SK-N-SH (cell line): ENCODE data around the gene ZNF445. TPM values are rescaled to one million over a fixed set of nuclear protein-coding genes. Genes with fewer than 3 reads are reported as not detected.

Experiments
- CTCF ChIA-PET: fragments of 300-600, 350-600 bp; formaldehyde crosslinking; extraction: SDS; loops from one replicate; lab custom pipeline; 2021; lab: Yijun Ruan, JAX
- POLR2A ChIA-PET: fragments of 350-600 bp; sonication (Branson Sonifier 250); formaldehyde crosslinking; extraction: SDS; loops from one replicate; lab custom pipeline; 2020; ENCODE audit warnings: antibody characterized with exemption, inconsistent platforms; lab: Yijun Ruan, JAX
- DNase-seq: peaks from one replicate; pipeline ENCODE4 v3.0.0; 2012
- H2AFZ ChIP-seq: fragments of 200-600 bp; sonication (generic); 2 replicates; pipeline ENCODE4 v1.8.1; 2016; ENCODE audit warnings: antibody characterized with exemption, mild to moderate bottlenecking, low read depth
- H3F3A ChIP-seq: fragments of 200-600 bp; sonication (generic); replicated peaks from 2 replicates; pipeline ENCODE3; 2016; ENCODE audit warnings: antibody characterized with exemption, mild to moderate bottlenecking; ENCODE audit not compliant: insufficient read depth
- H3K27ac ChIP-seq, 2 experiments: fragments of 200-500 bp in 1 of 2; fragments of 200-600 bp in 1 of 2; sonication (Bioruptor generic) in 1 of 2; sonication (generic), shearing (Covaris generic) in 1 of 2; 2 replicates each; pipeline versions ENCODE4 v1.5.1 to v1.6.1; 2014 to 2016; ENCODE audit warnings: low read depth in 2 of 2, inconsistent platforms in 1 of 2, low read length in 1 of 2, mild to moderate bottlenecking in 1 of 2, mixed read lengths in 1 of 2
- H3K27me3 ChIP-seq: fragments of 200-600 bp; sonication (generic), shearing (Covaris generic); 2 replicates; pipeline ENCODE4 v1.6.1; 2016; ENCODE audit warnings: mixed run types; ENCODE audit not compliant: insufficient read depth
- H3K36me3 ChIP-seq, 2 experiments: fragments of 200-500 bp in 1 of 2; fragments of 200-600 bp in 1 of 2; sonication (Bioruptor generic) in 1 of 2; sonication (generic) in 1 of 2; replicated peaks in 1 of 2; 2 replicates each; pipeline versions ENCODE3 to v1.5.1; 2014 to 2016; ENCODE audit warnings: low read length in 1 of 2, mild to moderate bottlenecking in 1 of 2; ENCODE audit not compliant: insufficient read depth in 2 of 2, control insufficient read depth in 1 of 2
- H3K4me1 ChIP-seq, 2 experiments: fragments of 200-500 bp in 1 of 2; fragments of 200-600 bp in 1 of 2; sonication (Bioruptor generic) in 1 of 2; sonication (generic), shearing (Covaris generic) in 1 of 2; 2 replicates each; pipeline versions ENCODE4 v1.5.1 to v1.6.1; 2014 to 2016; ENCODE audit warnings: low read depth in 1 of 2, low read length in 1 of 2, mixed run types in 1 of 2; ENCODE audit not compliant: insufficient read depth in 2 of 2, control insufficient read depth in 1 of 2
- H3K4me2 ChIP-seq: fragments of 200-600 bp; sonication (generic), shearing (Covaris generic); 2 replicates; pipeline ENCODE4 v1.6.1; 2017; ENCODE audit warnings: mixed run types
- H3K4me3 ChIP-seq, 2 experiments: fragments of 200-500 bp in 1 of 2; fragments of 200-600 bp in 1 of 2; sonication (Bioruptor generic) in 1 of 2; sonication (generic), shearing (Covaris generic) in 1 of 2; 2 replicates each; pipeline versions ENCODE4 v1.5.1 to v1.8.1; 2014 to 2016; ENCODE audit warnings: low read depth in 2 of 2, inconsistent platforms in 1 of 2, low read length in 1 of 2, mild to moderate bottlenecking in 1 of 2, mixed read lengths in 1 of 2, moderate library complexity in 1 of 2
- H3K79me2 ChIP-seq: fragments of 200-600 bp; sonication (generic); 2 replicates; pipeline ENCODE4 v1.8.1; 2017; ENCODE audit warnings: mild to moderate bottlenecking; ENCODE audit not compliant: insufficient read depth
- H3K9ac ChIP-seq: fragments of 200-600 bp; sonication (generic); 2 replicates; pipeline ENCODE4 v1.6.1; 2017; ENCODE audit warnings: mixed run types
- H3K9me2 ChIP-seq: fragments of 200-600 bp; sonication (generic); 2 replicates; pipeline ENCODE4 v1.6.1; 2017; ENCODE audit warnings: mixed run types
- H3K9me3 ChIP-seq: fragments of 200-600 bp; sonication (generic); 2 replicates; pipeline ENCODE4 v1.6.1; 2017; ENCODE audit warnings: mixed run types, mild to moderate bottlenecking, moderate library complexity
- H4K20me1 ChIP-seq: fragments of 200-600 bp; sonication (generic); 2 replicates; pipeline ENCODE4 v1.6.1; 2017; ENCODE audit warnings: mild to moderate bottlenecking, mixed run types; ENCODE audit not compliant: insufficient read depth
- EP300 ChIP-seq, 2 experiments: IDR thresholded peaks; 2 replicates each; pipeline versions ENCODE4 v1.4.0 to v1.6.1; 2012; ENCODE audit warnings: borderline replicate concordance in 1 of 2, low read depth in 1 of 2, low read length in 1 of 2
- FOXJ3 ChIP-seq: sonication (generic); formaldehyde crosslinking; IDR thresholded peaks from 2 replicates; pipeline ENCODE4 v1.5.1; 2020; ENCODE audit warnings: mild to moderate bottlenecking, missing genetic modification reagents
- FOXM1 ChIP-seq: IDR thresholded peaks from 2 replicates; pipeline ENCODE4 v1.4.0; 2012; ENCODE audit warnings: low read depth, mild to moderate bottlenecking
- GABPA ChIP-seq: IDR thresholded peaks from 2 replicates; pipeline ENCODE4 v1.4.0; 2012; ENCODE audit warnings: low read depth, mild to moderate bottlenecking
- GATA2 ChIP-seq: sonication (generic); formaldehyde crosslinking; IDR thresholded peaks from 2 replicates; pipeline ENCODE4 v1.5.0; 2020; ENCODE audit warnings: mild to moderate bottlenecking, missing genetic modification reagents
- MAX ChIP-seq: IDR thresholded peaks from 2 replicates; pipeline ENCODE4 v1.4.0; 2012; ENCODE audit warnings: low read depth
- MEF2A ChIP-seq: IDR thresholded peaks from 2 replicates; pipeline ENCODE4 v1.4.0; 2012; ENCODE audit warnings: low read depth, borderline replicate concordance
- NRF1 ChIP-seq: IDR thresholded peaks from 2 replicates; pipeline ENCODE4 v1.6.1; 2012; ENCODE audit warnings: low read depth, mild to moderate bottlenecking, low read length
- POLR2AphosphoS5 ChIP-seq: IDR thresholded peaks from 2 replicates; pipeline ENCODE4 v1.6.1; 2012; ENCODE audit warnings: low read depth, low read length
- RCOR1 ChIP-seq: fragments of 150-350 bp; IDR thresholded peaks from 2 replicates; pipeline ENCODE4 v1.6.1; 2017; ENCODE audit warnings: antibody characterized with exemption, low read length
- RFX5 ChIP-seq: IDR thresholded peaks from 2 replicates; pipeline ENCODE4 v1.6.1; 2012; ENCODE audit warnings: mild to moderate bottlenecking, improper control_type of control experiment, low read length
- SMC3 ChIP-seq: IDR thresholded peaks from 2 replicates; pipeline ENCODE4 v1.6.1; 2012; ENCODE audit warnings: low read depth, low read length, improper control_type of control experiment
- TAF1 ChIP-seq: IDR thresholded peaks from 2 replicates; pipeline ENCODE4 v1.6.1; 2012; ENCODE audit warnings: low read depth, mild to moderate bottlenecking, low read length, moderate library complexity, borderline replicate concordance
- TEAD4 ChIP-seq: IDR thresholded peaks from 2 replicates; pipeline ENCODE4 v1.4.0; 2012; ENCODE audit warnings: mild to moderate bottlenecking, borderline replicate concordance; ENCODE audit not compliant: insufficient read depth
- YY1 ChIP-seq: IDR thresholded peaks from 2 replicates; pipeline ENCODE4 v1.4.0; 2012; ENCODE audit warnings: low read depth, mild to moderate bottlenecking
- WGBS: methylation state at CpG from one replicate; pipeline ENCODE4 v1.1.6; 2017; ENCODE audit warnings: low lambda C conversion rate; 5-methylcytosine and 5-hydroxymethylcytosine counted together
- polyA plus RNA-seq, 3 experiments: library from polyadenylated mRNA; depleted of rRNA; stranded (reverse); fragments of >200 nt; gene quantifications; 2 replicates each; pipeline ENCODE4 v1.2.3, GENCODE V29; 2012
- TF ChIP-seq, protein P1 (sequence below): fragments of 150-350 bp; IDR thresholded peaks from 2 replicates; pipeline ENCODE4 v1.6.1; 2016; ENCODE audit warnings: mild to moderate bottlenecking, low read depth, low read length
- TF ChIP-seq, protein P2 (sequence below): IDR thresholded peaks from 2 replicates; pipeline ENCODE4 v1.4.0; 2012; ENCODE audit warnings: low read depth, borderline replicate concordance
- TF ChIP-seq, protein P3 (sequence below): IDR thresholded peaks from 2 replicates; pipeline ENCODE4 v1.6.1; 2012; ENCODE audit warnings: mild to moderate bottlenecking, low read depth, low read length, moderate library complexity
- TF ChIP-seq, protein P4 (sequence below): fragments of 200-600 bp; sonication (generic); IDR thresholded peaks from 2 replicates; pipeline ENCODE4 v1.6.1; 2017; ENCODE audit warnings: antibody characterized with exemption, mild to moderate bottlenecking, moderate library complexity

ZNF445 gene
- polyA plus RNA-seq, 1 of the 3 experiments (the other 2 are of a cell fraction): 2.2 TPM

DNA sequence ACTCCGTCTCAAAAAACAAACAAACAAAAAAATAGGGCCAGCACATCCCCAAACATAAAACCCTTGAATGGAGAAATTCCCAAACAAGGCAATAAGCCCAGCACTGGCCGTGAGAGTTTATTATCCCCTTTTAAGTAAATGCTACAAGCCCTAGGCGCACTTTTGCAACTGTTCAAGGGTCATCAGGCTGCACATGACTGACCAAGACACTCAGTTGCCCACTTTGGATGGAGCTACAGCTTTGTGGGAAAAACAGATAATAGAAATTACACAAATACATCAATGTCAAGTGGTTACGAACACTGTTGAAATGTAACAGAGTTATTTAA is 33.7 kb upstream of the ZNF445 start:
- ChIA-PET POLR2A (interaction anchor here (0.9 to 2.3 kb wide), 9 partner anchors 12 to 314 kb away, joined by 3 to 14 read pairs (median 3); partner anchors contain the start of genes TCAIM, ZKSCAN7, ZNF197 and ZNF445), CTCF (interaction anchor here (1.1 kb wide), 1 partner anchor 188 kb away, joined by 3 read pairs; no protein-coding TSS in a partner anchor)
- peaks cover 42% of the 10 kb centered on the region for H3K79me2 ChIP-seq
- H3K36me3 ChIP-seq: peaks cover 0 to 4% of the 10 kb centered on the region in 2 experiments
- 30% methylated on average over 4 of the region's 4 CpGs for WGBS
- H3K4me3 ChIP-seq: peak overlapping the region; percentile 69 to 89
- peaks cover 3% of the 10 kb centered on the region for H3F3A ChIP-seq
- peak overlapping the region; percentile 78 to 86 for H3K27ac ChIP-seq
- H2AFZ ChIP-seq: peak overlapping the region; percentile 98
- peak; percentile 32 for DNase-seq
- H3K9me2 ChIP-seq: no peaks in the 10 kb centered on the region
- peak overlapping the region; percentile 88 for H3K4me2 ChIP-seq
- no peaks in the 10 kb centered on the region for H3K27me3 ChIP-seq
- H3K4me1 ChIP-seq: peaks cover 0 to 12% of the 10 kb centered on the region in 2 experiments; a peak in 1 of 4 replicates
- H3K9me3 ChIP-seq: no peaks in the 10 kb centered on the region
- H3K9ac ChIP-seq: peak overlapping the region; percentile 83
- H4K20me1 ChIP-seq: no peaks in the 10 kb centered on the region
- TF ChIP-seq POLR2AphosphoS5 (no peak), GATA2 (CRISPR knock-in tag) (no peak), EP300 (IDR thresholded peaks at IDR 0.05; ENCODE audit: borderline replicate concordance in 1 of 2, low read depth in 1 of 2, low read length in 1 of 2) (0 out of 4 replicates have a peak, but pooled peaks of 1 of the 2 experiments have one; percentile 1), MAX (no peak), RCOR1 (no peak), FOXM1 (no peak)

- H2AFZ ChIP-seq: peak overlapping the region; percentile 97
- H3K4me3 ChIP-seq: peak overlapping the region; percentile 69 to 96
- no peak for DNase-seq
- peaks cover 3 to 12% of the 10 kb centered on the region in 2 experiments for H3K36me3 ChIP-seq
- ChIA-PET POLR2A (interaction anchor here (0.6 to 2.3 kb wide), 8 partner anchors 31 to 336 kb away, joined by 3 to 14 read pairs (median 3); partner anchors contain the start of genes TCAIM, ZNF197, ZNF445 and ZNF660), CTCF (interaction anchor here (1.1 kb wide), 1 partner anchor 75 kb away, joined by 3 read pairs; the partner anchor contains the start of gene ZNF660)
- no peaks in the 10 kb centered on the region for H3K9me3 ChIP-seq
- peaks cover 54% of the 10 kb centered on the region for H3K79me2 ChIP-seq
- H3K9me2 ChIP-seq: no peaks in the 10 kb centered on the region
- H3F3A ChIP-seq: peaks cover 3% of the 10 kb centered on the region
- 3% methylated on average over 6 of the region's 6 CpGs for WGBS
- H3K4me1 ChIP-seq: peaks cover 0 to 12% of the 10 kb centered on the region in 2 experiments; a peak in 1 of 4 replicates
- peak overlapping the region; percentile 86 for H3K4me2 ChIP-seq
- H4K20me1 ChIP-seq: no peaks in the 10 kb centered on the region
- H3K27ac ChIP-seq: peak overlapping the region; percentile 63 to 72
- peak overlapping the region; percentile 83 for H3K9ac ChIP-seq
- H3K27me3 ChIP-seq: no peaks in the 10 kb centered on the region
- no peak for TF ChIP-seq TAF1
- TF ChIP-seq NRF1: no peak
- no peak for TF ChIP-seq TEAD4
- no peak for TF ChIP-seq SMC3
- TF ChIP-seq, protein P1, sequence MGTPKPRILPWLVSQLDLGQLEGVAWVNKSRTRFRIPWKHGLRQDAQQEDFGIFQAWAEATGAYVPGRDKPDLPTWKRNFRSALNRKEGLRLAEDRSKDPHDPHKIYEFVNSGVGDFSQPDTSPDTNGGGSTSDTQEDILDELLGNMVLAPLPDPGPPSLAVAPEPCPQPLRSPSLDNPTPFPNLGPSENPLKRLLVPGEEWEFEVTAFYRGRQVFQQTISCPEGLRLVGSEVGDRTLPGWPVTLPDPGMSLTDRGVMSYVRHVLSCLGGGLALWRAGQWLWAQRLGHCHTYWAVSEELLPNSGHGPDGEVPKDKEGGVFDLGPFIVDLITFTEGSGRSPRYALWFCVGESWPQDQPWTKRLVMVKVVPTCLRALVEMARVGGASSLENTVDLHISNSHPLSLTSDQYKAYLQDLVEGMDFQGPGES: no peak
- no peak for TF ChIP-seq FOXJ3 (CRISPR knock-in tag)
- TF ChIP-seq RCOR1: no peak
- no peak for TF ChIP-seq GABPA
- no peak for TF ChIP-seq MEF2A
- no peak for TF ChIP-seq RFX5
- TF ChIP-seq YY1: no peak
- TF ChIP-seq, protein P2, sequence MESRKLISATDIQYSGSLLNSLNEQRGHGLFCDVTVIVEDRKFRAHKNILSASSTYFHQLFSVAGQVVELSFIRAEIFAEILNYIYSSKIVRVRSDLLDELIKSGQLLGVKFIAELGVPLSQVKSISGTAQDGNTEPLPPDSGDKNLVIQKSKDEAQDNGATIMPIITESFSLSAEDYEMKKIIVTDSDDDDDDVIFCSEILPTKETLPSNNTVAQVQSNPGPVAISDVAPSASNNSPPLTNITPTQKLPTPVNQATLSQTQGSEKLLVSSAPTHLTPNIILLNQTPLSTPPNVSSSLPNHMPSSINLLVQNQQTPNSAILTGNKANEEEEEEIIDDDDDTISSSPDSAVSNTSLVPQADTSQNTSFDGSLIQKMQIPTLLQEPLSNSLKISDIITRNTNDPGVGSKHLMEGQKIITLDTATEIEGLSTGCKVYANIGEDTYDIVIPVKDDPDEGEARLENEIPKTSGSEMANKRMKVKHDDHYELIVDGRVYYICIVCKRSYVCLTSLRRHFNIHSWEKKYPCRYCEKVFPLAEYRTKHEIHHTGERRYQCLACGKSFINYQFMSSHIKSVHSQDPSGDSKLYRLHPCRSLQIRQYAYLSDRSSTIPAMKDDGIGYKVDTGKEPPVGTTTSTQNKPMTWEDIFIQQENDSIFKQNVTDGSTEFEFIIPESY: no peak
- TF ChIP-seq, protein P3, sequence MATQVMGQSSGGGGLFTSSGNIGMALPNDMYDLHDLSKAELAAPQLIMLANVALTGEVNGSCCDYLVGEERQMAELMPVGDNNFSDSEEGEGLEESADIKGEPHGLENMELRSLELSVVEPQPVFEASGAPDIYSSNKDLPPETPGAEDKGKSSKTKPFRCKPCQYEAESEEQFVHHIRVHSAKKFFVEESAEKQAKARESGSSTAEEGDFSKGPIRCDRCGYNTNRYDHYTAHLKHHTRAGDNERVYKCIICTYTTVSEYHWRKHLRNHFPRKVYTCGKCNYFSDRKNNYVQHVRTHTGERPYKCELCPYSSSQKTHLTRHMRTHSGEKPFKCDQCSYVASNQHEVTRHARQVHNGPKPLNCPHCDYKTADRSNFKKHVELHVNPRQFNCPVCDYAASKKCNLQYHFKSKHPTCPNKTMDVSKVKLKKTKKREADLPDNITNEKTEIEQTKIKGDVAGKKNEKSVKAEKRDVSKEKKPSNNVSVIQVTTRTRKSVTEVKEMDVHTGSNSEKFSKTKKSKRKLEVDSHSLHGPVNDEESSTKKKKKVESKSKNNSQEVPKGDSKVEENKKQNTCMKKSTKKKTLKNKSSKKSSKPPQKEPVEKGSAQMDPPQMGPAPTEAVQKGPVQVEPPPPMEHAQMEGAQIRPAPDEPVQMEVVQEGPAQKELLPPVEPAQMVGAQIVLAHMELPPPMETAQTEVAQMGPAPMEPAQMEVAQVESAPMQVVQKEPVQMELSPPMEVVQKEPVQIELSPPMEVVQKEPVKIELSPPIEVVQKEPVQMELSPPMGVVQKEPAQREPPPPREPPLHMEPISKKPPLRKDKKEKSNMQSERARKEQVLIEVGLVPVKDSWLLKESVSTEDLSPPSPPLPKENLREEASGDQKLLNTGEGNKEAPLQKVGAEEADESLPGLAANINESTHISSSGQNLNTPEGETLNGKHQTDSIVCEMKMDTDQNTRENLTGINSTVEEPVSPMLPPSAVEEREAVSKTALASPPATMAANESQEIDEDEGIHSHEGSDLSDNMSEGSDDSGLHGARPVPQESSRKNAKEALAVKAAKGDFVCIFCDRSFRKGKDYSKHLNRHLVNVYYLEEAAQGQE: no peak
- TF ChIP-seq, protein P4, sequence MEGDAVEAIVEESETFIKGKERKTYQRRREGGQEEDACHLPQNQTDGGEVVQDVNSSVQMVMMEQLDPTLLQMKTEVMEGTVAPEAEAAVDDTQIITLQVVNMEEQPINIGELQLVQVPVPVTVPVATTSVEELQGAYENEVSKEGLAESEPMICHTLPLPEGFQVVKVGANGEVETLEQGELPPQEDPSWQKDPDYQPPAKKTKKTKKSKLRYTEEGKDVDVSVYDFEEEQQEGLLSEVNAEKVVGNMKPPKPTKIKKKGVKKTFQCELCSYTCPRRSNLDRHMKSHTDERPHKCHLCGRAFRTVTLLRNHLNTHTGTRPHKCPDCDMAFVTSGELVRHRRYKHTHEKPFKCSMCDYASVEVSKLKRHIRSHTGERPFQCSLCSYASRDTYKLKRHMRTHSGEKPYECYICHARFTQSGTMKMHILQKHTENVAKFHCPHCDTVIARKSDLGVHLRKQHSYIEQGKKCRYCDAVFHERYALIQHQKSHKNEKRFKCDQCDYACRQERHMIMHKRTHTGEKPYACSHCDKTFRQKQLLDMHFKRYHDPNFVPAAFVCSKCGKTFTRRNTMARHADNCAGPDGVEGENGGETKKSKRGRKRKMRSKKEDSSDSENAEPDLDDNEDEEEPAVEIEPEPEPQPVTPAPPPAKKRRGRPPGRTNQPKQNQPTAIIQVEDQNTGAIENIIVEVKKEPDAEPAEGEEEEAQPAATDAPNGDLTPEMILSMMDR: no peak
These were observed 32.5 kb upstream of the ZNF445 start for GRCh38 chr3:44510000-44510368.
